HG02981 (cell line): ENCODE measurements around the gene FRMPD2.
"Not testable (repeated sequence)": the region's sequence is repeated elsewhere in the genome, so short reads cannot be mapped to it uniquely, and the experiment has no call there.

ENCODE experiments used
- ATAC-seq: cut with Tn5 transposase; IDR thresholded peaks from one replicate; pipeline ENCODE4 v1.9.1; 2021; ENCODE audit warnings: mild to moderate bottlenecking, moderate library complexity; ENCODE audit not compliant: unreplicated experiment

Gene FRMPD2

DNA sequence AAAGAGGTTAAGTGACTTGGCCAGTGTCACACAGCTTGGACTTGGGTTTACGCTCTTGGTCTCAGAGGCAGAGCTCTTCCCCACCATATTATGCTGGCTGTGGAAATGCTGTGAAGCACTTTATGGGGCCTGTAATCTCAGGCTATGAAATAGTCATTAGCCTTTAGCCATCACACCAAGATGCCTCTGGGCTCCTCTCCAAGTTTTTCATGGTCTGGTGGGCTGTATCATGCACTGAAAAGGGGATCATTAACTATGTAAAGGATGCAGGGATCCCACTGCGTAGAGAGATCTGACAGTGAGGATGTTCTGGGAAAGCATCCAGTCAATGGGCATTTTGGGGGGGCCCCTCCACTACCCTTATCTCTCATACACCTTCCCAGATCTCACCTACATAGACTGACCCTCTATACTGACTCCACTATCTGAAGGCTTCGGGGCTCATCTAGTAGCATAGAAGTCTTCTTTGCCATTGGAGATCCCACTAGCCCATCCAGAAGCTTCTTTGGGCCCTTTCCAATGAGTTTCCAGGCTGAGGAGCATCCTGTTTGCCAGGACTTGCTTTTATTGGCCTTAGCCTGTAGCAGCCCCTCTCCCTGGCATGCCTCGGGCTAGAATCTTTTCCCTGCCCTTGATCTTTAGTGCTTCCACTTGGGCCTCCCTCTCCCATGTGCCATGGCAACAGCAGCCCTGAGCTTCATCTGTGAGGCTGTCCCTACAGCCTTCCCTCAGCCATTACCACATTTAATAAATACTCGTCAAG lies 19.6 kb downstream of the FRMPD2 start:
- ATAC-seq, result no peak

DNA sequence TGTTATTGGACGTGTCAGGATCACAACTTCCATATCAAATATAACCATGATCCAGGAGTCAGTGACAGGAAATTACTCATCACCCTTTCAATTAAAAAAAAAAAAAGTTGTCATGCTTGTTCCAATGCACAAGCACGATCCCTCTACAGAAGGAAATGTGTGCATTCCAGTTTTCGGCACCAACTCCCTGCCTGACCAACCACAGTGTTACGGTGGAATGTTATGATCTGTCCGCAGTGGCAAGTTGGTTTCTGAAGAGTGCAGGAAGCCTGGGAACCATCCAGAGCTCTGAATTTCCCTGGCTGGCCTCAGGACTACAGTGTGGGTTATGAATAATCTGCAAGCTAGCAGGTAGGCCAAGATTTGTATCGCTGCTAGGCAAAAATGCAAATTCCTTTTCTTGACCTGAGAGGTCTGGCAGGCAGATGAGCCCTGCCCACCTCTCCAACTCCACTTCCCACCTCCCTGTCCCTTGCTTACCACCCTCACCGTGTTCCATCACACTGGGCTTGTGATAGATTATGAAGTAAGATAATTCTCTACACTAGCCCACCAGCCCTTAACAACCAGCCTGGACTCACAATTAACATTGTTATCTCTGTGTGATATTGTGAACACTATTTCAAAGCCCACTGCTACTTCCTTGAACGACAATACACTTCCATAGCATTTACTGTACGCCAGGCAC lies 20.4 kb downstream of the FRMPD2 start:
- no peak for ATAC-seq

DNA sequence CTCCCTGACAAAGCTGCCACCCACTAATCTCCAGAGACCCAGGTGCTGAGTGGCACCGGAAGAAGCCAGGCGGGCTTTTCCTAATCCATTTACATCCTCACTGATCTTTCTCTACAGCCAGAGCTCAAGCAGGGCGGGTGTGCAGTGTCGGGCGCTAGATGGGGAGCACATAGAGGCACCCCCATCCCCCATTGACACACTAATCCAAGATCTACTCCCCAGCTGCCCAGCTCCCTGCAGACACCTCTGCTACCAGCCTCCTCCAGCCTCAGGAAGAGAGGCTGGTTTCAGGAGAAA lies 22.2 kb downstream of the FRMPD2 start:
- no peak for ATAC-seq

DNA sequence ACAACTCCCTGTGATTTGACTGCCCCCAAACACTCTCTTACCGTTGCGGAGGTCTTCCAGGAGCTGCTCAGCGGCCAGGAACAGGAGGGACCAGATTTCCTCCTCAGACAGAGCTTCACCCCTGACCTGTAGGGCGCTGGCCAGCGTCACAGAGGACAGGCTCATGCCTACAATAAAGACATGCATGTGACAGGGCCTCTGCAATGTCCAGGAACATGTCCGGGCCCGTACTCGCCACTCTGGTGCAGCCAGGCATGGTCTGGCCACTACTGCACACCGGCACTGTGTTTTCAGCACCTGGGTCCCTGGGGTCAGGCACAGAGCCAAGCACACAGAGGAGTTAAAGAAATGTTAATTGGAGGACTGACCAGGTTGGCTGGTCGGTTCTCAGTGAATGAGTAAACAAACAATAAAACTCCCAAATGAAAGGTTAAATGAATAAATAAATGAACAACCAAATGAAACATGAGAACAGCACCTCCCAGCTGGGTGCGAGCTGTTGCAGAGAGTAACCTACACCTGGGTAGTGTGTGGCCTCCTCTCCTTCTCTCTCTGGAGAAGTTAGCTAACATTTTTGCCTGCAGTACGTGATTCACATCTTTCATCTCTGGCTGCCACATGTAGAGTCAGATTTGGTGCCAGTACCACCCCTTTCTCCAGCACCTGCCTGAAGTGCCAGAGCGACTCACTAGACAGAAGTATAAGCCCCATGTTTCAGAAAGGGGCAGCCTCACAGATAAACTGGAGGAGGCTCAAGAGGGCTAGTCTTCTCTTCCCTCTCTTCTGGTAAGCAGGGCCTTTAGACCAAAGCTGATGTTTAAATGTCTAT lies 22.8 kb downstream of the FRMPD2 start:
- no peak for ATAC-seq

DNA sequence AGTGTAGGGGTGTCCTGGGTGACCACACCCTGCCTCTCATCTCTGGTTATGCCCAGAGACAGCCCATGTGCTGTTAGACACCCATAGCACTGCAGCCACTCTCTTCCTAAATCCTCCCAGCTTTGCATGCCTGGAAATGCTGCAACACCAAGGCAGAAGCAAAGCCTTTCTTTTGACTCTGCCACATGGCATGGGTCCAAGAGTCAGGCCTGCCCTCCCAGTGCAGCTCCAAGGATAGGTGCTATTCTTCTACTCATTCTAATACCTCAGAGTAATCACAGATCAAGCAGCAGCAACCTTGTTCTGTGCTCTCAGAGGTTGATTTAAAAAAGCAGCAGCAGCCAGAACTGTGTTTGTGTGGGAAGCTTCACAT lies 23.4 kb downstream of the FRMPD2 start:
- no peak for ATAC-seq

DNA sequence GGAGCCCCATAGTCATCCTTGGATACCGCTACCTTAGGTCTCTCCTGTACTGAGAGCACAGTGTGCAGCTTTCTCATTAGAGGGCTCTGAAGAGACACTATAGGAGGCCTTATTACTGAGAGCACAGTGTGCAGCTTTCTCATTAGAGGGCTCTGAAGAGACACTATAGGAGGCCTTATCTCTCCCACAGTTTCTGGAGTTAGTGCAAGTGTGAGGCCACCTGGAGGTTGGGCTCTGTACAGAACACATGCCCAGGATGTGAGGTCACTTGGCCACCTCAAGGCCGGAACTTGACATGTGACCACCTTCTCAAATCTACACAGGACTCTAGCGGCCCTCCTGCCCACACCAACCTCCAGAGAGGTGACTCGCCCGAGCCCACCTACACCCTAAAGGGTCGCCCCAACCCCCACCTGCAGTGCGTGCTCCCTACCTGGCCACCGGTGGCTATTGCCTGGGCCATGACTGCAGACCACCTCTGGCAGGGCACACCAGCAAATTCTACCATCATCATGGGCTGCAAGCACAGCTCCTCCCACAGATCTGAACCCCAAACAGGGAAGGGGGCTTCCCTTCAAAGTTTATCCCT lies 24.6 kb downstream of the FRMPD2 start:
- no peak for ATAC-seq

DNA sequence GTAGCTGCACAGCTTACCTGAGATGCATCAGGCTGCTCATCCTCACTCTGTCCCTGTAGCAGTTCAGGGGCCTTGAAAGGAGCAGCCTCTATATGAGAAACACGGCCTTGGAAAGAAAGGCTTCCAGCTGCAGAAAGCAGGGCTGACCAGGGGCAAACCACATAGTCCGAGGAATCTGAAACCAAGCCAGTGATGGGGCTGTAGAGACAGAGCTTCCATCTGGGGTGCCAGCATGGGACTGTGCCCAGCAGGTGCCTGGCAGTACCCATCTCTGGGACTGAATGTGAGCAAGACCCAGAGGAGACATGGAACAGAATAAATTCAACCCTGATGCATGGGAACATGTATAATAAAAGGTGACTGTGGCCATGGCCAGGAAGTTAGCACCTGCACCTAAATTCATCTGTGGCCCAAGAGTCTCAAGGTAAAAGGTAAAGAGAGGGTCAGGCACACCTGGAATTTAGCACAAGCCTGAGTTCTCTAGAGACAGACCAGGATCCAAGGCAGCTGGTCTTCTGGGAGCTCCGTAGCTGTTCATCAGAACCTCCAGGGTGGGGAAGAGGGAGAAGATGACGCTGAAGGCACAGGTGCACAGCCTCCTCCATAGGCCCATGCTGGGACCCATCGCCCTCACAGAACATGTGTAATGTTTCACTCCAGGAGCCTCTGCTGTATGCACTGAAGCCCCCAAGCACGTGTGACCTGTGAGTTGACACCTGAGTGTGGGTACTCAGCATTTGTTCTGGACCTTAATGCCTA lies 25.3 kb downstream of the FRMPD2 start:
- no peak for ATAC-seq

DNA sequence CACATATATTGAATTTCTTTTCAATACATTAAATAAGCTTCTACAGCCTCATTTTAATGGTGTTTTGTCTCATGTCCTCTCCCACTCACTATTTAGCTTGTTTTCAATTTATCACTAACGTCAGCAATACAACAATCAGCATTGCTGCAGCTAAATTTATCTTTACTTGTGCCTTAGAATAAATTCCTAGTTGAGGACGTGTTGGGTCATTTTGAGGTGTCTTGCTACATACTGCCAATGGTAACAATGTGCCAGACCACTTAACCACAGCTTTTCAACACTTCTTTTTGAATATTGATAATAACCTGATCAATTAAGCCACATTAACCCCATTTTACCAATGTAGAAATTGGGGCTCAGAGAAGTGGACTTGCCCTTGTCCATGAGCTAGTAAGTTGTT lies 26.0 kb downstream of the FRMPD2 start:
- ATAC-seq, result no peak

DNA sequence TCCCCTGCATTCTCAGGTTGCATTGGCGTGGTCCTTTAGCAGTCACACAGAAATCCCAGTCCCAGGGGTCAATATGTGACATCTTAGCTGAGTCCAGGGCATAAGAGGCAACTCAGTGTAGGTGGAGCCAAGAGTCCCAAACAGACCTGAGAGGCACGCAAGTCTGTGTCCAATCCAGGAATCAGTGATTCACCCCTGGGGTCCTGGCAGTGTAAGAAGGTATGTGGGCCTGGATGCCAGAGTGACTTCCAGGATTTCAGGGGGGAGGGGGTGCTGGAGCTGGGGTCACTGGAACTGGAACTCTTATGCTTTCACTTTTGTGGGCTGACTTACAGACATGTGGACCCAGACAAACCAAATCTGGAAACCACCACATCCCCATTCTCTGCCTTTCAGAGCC lies 26.8 kb downstream of the FRMPD2 start:
- ATAC-seq, result no peak

DNA sequence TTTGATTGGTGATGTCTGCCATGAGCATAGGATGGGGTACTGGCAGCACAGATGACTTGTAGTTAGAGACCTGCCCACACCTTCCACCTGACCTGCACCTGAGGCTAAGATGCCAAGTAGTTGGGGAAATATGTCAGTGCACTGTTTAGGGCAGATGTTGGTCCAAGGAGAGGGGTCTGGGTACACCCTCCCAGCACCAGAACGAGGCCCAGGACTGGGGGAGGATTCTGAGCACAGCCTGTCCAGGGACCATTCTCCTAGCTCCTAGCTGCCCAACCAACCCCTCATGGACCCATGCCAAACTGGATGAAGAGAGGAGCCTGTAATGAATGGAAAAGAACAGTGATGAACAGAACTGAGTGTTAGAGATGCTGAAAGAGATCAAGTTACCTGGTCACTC lies 28.0 kb downstream of the FRMPD2 start:
- ATAC-seq, result no peak

DNA sequence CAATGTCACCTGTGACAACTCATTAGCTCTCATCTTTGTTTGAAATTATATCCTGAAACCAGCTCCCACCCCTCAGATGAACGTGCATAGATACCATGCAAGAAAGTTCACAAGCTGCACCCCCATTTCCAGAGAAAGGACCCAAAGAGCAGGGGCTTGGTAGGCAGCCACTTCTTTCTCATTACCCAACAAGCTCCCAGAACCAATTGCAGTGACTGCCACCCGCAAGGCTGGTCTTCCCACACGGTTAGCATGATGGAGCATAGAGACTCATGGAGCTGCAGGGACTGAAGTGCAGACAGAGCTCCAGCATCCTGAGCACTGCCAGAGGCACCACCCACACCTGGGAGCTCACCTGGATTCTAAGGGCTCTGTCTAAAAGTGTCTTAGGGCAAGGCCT lies 28.5 kb downstream of the FRMPD2 start:
- no peak for ATAC-seq

DNA sequence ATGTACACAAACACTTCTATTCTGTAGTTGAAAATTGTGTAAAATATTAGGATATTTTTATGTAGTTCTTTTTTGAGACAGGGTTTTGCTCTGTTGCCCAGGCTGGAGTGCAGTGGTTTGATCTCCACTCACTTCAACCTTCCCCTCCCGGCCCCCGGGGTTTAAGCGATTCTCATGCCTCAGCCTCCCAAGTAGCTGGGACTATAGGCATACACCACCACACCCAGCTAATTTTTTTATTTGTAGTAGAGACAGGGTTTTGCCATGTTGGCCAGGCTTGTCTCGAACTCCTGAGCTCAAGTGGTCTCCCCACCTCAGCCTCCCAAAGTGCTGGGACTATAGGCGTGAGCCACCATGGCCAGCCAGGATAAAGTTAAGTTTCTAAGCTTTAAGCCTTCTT lies 30.6 kb downstream of the FRMPD2 start:
- ATAC-seq, result not testable (repeated sequence)

DNA sequence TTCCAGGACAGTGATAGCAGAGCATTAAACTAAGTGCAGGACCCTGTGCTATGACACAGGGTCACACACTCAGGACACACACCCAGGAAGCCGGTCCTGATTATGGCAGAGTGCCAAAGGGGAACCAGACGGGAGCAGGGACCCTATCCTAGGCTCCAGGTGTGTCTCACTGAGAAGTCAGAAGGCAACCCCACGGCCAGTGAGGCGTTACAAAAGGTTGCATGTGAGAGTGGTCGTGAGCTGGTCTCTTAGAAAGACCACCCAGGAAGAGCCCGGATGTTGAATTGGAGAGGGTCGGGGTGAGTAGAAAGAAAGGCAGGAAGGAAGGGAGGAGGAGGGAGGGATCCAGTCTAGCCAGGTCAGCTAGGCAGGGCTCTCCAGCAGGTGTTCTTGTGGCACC lies 31.0 kb downstream of the FRMPD2 start:
- ATAC-seq, result no peak

DNA sequence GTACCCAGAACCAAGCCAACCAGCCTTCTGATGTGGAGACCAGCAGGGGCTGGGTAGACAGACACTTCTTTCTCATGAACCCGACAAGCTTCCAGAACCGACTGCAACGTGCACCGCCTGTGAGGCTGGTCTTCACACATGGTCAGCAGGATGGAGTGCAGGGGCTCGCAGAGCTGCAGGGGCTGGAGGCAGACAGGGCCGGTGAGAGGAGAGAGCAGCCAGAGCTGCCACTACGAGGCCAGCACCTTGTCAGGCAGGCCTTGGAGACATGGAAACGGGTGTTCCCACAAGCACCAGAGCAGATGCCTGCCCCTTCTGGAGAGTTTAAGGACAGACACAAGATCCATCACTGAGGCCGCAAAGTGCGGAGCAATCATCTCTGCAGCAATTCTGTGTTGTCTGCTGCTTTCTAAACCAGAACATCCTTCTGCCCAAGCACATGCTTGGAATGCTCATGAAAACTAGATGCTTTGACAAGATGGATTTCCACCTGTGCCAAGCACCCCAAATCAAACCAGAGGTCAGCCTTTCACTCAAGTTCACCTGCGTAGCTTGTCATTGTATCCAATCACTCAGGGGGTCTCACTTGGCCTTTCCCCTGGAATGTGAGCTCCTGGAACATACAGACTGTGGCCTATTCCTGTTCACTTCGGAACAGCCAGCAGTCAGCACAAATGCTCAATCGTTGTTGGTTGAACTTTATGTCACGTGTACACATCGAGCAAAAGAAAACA lies 32.2 kb downstream of the FRMPD2 start:
- ATAC-seq, result no peak

DNA sequence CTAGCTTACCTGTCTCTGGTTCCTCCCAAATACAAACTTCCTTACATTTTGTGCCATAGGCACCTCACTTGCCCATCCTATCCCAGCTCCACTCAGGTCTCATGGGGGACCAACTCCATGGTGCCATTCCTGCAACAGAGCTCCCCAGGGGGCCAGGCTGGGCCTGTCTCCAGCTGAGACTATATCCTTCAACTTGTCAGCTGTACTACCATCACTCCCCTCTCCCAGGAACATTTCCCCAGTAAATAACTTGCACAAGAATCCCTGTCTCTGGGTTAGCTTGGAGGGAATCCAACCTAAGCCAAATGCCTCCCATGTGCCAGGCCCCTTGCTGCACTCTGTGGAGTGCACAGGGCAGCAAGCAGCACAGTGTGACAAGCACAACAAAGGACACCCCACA lies 33.2 kb downstream of the FRMPD2 start:
- ATAC-seq, result no peak

DNA sequence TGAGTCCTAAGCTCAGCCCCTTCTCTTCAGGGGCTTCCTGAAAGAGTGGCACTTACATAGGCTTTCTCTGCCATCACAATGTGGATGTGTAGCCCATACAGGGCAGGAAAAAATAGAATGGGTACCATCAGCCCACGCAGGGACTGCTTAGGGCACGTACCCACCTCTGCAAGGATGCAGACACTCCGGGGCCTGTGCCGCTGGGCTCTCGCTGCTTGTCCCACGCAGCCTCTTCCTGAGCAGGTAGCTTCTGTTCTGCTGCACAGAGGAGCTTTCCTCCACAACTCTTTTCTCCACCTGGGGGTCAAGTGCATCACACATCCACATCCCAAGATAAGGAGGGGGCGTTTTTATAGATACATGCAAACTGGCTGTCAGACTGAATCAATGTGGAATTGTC lies 34.3 kb downstream of the FRMPD2 start:
- no peak for ATAC-seq

DNA sequence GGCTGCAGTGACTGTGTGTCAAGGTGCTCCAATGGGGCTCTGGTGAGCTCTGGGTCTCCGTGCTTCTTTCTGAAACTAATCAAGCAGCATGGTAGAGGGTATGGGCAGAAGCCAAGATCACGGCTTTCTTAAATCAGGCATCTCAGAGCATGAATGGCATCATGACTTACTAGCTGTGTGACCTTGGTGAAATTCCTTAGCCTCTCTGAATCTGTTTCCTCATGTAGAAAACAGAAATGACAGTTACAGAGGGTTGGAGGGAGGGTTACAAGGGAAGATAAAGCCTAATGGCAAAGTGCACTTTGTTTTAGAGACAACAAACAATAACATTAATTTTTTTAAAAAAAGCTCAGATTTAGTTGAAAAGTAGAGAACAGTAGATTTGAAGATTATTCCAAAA lies 34.9 kb downstream of the FRMPD2 start:
- no peak for ATAC-seq

DNA sequence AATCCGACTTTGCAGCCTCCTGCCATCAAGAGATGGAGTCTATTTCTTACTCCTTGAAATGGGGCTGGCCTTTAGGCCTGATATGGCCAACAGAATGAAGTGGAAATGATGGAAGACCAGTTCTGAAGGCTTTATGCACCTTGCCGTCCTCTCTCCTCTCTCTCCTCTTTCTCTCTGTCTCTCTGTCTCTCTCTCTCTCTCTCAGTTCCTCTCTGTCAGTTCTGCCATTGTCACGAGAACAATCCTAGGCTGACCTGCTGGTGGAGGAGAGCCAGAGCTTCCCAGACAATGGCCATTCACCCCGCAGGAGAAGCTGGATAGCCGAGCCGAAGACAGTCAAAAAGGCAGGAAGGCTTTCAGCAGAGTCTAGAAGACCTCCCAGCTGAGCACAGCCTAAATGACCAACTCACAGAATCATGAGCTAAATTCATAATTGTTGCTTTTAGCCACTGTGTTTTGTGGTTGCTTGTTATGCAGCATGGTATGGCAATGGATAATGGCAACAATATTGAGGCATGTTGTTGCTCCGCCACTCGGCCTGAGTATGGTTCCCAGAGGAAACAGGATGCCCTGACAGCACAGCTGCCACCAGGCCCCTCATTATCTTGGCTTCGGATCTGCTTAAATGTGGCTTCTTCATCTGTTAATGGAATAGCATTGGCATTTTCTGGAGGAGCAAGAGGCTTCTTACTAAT lies 35.5 kb downstream of the FRMPD2 start:
- no peak for ATAC-seq
